ENCODE results near the gene SACM1L.

Gene SACM1L

DNA sequence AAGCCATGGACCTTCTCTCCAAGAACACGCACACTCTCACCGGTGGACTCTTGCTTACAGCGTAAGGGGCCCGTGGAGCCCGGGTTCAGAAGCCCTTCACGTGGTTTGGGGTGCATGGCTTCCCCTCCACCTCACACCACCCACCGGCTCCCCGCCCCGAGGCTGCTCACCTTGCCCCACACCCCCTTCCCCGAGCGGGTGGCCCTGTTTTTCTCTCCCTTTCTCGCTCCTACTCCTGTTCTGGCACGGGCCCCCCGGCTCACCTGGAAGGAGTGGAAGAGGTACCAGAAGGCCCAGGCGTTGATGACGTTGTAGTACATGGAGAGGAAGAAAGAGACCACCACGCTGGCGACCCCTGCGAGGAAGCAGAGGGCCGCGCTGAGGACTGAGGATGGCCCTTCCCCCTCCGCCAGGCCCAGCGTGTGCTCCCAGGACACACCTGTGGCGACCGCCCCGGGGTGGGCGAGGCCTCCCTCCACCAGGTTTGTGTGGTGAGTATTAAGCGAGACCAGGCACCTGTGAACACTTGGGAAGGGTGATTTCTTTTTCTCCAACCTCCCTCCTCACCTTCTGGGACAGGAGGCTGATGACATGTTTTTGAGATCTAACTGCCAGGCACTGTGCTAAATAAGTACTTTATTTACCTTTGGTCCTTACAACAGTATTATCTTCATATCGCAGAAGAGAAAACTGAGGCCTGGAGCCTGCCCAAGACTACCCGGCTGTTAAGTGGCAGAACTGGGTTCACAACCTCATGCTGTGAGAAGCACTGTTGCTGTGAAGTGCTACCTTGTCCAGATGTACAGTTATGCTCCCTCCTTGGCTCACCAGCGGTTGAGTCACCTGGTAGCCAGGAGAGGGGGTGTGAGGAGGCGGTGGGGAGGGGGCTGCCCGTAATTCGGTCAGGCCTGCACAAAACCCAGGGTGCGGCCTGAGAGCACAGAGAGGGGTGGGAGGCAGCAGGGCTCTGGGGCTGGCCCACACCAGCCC is 90.8 kb downstream of the SACM1L start:
- H3K9me3 Mint-ChIP-seq: peaks cover 7% of the 10 kb centered on the region
- peaks cover 9% of the 10 kb centered on the region for H3K4me1 Mint-ChIP-seq
- no peak overlapping the region for H3K27ac Mint-ChIP-seq
- no peak overlapping the region for H3K4me3 Mint-ChIP-seq
- H3K27me3 Mint-ChIP-seq (ENCODE audit: low read depth, poor library complexity): peaks cover 6% of the 10 kb centered on the region
- TF ChIP-seq, protein P1, sequence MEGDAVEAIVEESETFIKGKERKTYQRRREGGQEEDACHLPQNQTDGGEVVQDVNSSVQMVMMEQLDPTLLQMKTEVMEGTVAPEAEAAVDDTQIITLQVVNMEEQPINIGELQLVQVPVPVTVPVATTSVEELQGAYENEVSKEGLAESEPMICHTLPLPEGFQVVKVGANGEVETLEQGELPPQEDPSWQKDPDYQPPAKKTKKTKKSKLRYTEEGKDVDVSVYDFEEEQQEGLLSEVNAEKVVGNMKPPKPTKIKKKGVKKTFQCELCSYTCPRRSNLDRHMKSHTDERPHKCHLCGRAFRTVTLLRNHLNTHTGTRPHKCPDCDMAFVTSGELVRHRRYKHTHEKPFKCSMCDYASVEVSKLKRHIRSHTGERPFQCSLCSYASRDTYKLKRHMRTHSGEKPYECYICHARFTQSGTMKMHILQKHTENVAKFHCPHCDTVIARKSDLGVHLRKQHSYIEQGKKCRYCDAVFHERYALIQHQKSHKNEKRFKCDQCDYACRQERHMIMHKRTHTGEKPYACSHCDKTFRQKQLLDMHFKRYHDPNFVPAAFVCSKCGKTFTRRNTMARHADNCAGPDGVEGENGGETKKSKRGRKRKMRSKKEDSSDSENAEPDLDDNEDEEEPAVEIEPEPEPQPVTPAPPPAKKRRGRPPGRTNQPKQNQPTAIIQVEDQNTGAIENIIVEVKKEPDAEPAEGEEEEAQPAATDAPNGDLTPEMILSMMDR (IDR thresholded peaks at IDR 0.05): no peak
- no peaks in the 10 kb centered on the region for H3K36me3 Mint-ChIP-seq (ENCODE audit: low read depth)
- no peak for DNase-seq

DNA sequence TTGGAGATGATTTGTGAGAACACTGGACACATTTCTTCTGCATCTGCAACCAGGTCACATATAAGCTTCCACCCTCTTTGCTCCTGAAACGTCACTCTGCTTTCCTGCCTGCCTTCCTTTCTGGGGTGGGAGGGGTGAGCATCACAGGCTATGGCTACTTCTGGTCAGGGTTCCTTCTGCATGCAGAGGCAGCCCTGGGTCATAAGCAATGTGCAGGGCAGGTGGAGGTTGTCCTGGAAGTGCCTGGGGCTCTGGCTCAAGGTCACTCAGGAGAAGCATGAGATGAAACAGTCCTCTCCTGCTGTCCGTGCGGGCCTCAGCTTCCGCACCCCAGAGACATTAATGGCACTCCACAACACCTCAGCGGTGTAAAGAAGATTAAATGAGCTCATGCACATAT is 92.1 kb downstream of the SACM1L start:
- no peak for DNase-seq
- no peaks in the 10 kb centered on the region for H3K36me3 Mint-ChIP-seq (ENCODE audit: low read depth)
- H3K9me3 Mint-ChIP-seq: peaks cover 7% of the 10 kb centered on the region
- no peak overlapping the region for H3K27ac Mint-ChIP-seq
- H3K4me1 Mint-ChIP-seq: peaks cover 9% of the 10 kb centered on the region
- peaks cover 3% of the 10 kb centered on the region for H3K27me3 Mint-ChIP-seq (ENCODE audit: low read depth, poor library complexity)
- no peak overlapping the region for H3K4me3 Mint-ChIP-seq
- TF ChIP-seq, protein P1 (IDR thresholded peaks at IDR 0.05): no peak

DNA sequence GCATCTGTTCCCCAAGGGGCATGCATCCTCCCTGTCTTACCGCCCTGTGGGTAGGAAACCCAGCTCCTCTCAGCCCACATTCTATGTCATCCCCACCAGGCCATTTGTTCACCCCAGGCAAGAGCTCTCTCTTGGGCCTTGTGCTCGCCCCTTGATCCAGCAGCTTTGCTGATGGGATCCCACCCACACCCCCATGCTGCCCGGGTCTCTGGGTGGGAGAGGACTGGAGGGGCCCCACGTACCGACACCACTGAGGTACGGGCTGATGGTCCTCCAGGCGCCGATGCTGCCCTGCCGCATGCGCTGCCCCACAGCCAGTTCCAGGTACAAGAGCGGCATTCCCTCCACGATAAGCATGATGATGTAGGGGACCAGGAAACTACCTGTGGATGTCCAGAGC is 92.6 kb downstream of the SACM1L start:
- H3K9me3 Mint-ChIP-seq: peaks cover 7% of the 10 kb centered on the region
- no peak overlapping the region for H3K27ac Mint-ChIP-seq
- no peaks in the 10 kb centered on the region for H3K36me3 Mint-ChIP-seq (ENCODE audit: low read depth)
- no peak overlapping the region for H3K4me3 Mint-ChIP-seq
- DNase-seq: no peak
- H3K4me1 Mint-ChIP-seq: peaks cover 9% of the 10 kb centered on the region
- peaks cover 5% of the 10 kb centered on the region for H3K27me3 Mint-ChIP-seq (ENCODE audit: low read depth, poor library complexity)
- TF ChIP-seq, protein P1 (IDR thresholded peaks at IDR 0.05): no peak

DNA sequence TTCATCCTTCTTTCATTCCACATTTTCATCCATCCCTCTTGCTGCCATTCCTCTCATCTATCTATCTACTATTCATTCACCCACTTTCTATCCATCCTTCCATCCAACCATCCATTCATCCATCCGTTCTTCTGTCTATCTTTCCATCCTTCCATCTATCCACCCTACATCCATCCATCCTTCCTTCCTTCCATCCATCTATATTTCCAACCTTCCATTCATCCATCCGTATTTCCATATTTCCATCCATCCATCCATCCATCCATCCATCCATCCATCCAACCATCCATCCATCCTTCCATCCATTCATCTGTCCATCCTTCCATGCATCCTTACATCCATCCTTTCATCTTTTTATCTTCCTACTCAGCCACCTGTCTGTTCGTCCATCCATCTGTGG is 93.2 kb downstream of the SACM1L start:
- H3K36me3 Mint-ChIP-seq (ENCODE audit: low read depth): no peaks in the 10 kb centered on the region
- peaks cover 9% of the 10 kb centered on the region for H3K4me1 Mint-ChIP-seq
- H3K9me3 Mint-ChIP-seq: peaks cover 7% of the 10 kb centered on the region
- DNase-seq: no peak
- no peak overlapping the region for H3K27ac Mint-ChIP-seq
- H3K27me3 Mint-ChIP-seq (ENCODE audit: low read depth, poor library complexity): peaks cover 8% of the 10 kb centered on the region
- TF ChIP-seq, protein P1 (IDR thresholded peaks at IDR 0.05): no peak
- H3K4me3 Mint-ChIP-seq: no peak overlapping the region

DNA sequence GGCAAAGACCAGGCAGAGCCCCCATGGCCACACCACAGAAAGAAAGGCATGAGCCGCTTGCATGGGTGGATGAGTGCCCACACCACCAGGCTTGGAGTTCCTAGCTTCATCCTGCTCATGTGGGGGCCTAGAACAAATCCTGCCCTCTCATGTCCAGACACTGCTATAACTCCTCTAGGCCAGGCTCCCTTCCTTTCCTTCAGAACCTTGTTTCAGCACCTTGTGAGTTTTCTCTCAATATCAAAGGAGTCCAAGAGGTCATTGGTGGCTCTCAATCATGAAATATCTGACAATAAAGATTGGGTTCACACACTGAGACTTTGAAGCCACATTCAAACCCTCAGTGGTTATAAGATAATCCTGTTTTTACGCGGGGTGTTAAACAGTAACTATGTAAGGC is 94.5 kb downstream of the SACM1L start:
- no peak overlapping the region for H3K27ac Mint-ChIP-seq
- peaks cover under 1% of the 10 kb centered on the region for H3K36me3 Mint-ChIP-seq (ENCODE audit: low read depth)
- peaks cover 2% of the 10 kb centered on the region for H3K4me1 Mint-ChIP-seq
- peaks cover 5% of the 10 kb centered on the region for H3K27me3 Mint-ChIP-seq (ENCODE audit: low read depth, poor library complexity)
- TF ChIP-seq, protein P1 (IDR thresholded peaks at IDR 0.05): no peak
- H3K9me3 Mint-ChIP-seq: peaks cover 7% of the 10 kb centered on the region
- H3K4me3 Mint-ChIP-seq: no peak overlapping the region
- DNase-seq: no peak

Measured in nephron progenitor cell (in vitro differentiated cells).